KMS-11 (cell line): Measurements from ENCODE around the gene GNAI3.

Experiments
- H2AFZ ChIP-seq: fragments of 200-600 bp; sonication (generic); 2 replicates; pipeline ENCODE4 v1.6.1; 2016; ENCODE audit warnings: antibody characterized with exemption, mixed run types, low read depth
- H3K27ac ChIP-seq: fragments of 200-600 bp; sonication (generic); 2 replicates; pipeline ENCODE4 v1.6.1; 2016; ENCODE audit warnings: mild to moderate bottlenecking, mixed run types
- H3K27me3 ChIP-seq: fragments of 200-600 bp; sonication (generic); 2 replicates; pipeline ENCODE4 v1.6.1; 2017; ENCODE audit warnings: mild to moderate bottlenecking, low read depth, mixed run types, moderate library complexity; ENCODE audit not compliant: insufficient read depth
- H3K36me3 ChIP-seq: fragments of 200-600 bp; sonication (generic); 2 replicates; pipeline ENCODE4 v1.6.1; 2017; ENCODE audit warnings: mild to moderate bottlenecking, mixed run types; ENCODE audit not compliant: insufficient read depth
- H3K4me1 ChIP-seq: fragments of 200-600 bp; sonication (generic); 2 replicates; pipeline ENCODE4 v1.6.1; 2016; ENCODE audit warnings: mild to moderate bottlenecking, low read depth, mixed run types; ENCODE audit not compliant: poor library complexity, severe bottlenecking
- H3K4me2 ChIP-seq: fragments of 200-600 bp; sonication (generic); 2 replicates; pipeline ENCODE4 v1.7.0; 2016; ENCODE audit warnings: mild to moderate bottlenecking, mixed run types
- H3K4me3 ChIP-seq: fragments of 200-600 bp; sonication (generic); IDR thresholded peaks from 2 replicates; pipeline ENCODE4 v1.6.1; 2017; ENCODE audit warnings: low read depth, low read length, mixed read lengths; ENCODE audit not compliant: insufficient read depth
- H3K79me2 ChIP-seq: fragments of 200-600 bp; sonication (generic); 2 replicates; pipeline ENCODE4 v1.6.1; 2016; ENCODE audit warnings: low read depth, mixed run types; ENCODE audit not compliant: insufficient read depth
- H3K9ac ChIP-seq: fragments of 200-600 bp; sonication (generic); 2 replicates; pipeline ENCODE4 v1.6.1; 2016; ENCODE audit warnings: mild to moderate bottlenecking, mixed run types
- H4K20me1 ChIP-seq: fragments of 200-600 bp; sonication (generic); 2 replicates; pipeline ENCODE4 v1.6.1; 2016; ENCODE audit warnings: mild to moderate bottlenecking, mixed run types; ENCODE audit not compliant: insufficient read depth
- TF ChIP-seq, protein P1 (sequence below): fragments of 200-600 bp; sonication (generic); conservative IDR thresholded peaks from 2 replicates; pipeline ENCODE4 v1.6.1; 2017; ENCODE audit warnings: low read depth, mild to moderate bottlenecking, antibody characterized with exemption, low read length, moderate library complexity, mixed read lengths

Gene GNAI3

DNA sequence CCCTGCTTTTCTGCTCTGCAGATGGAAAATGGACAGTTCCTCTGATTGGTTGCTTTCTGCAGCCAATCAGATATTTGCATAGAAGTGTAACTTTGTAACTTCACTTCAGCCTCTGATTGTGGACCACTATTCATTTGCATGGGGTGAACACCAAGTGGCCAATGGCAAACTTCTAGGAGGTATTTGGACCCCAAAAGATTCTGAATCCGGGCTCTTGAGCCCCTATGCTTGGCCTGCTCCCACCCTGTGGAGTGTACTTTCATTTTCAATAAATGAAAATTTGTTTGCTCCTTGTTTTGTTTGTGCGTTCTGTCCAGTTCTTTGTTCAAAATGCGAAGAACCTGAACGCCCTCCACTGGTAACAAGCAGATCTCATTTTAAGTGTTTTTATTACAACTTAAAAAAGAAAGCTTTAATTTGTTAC, 101.1 kb downstream of the GNAI3 start:
- Histone ChIP-seq H2AFZ (no peak overlapping the region), H3K27me3 (no peaks in the 10 kb centered on the region; the same call in 1 of the 2 replicates), H3K79me2 (no peaks in the 10 kb centered on the region), H3K36me3 (no peaks in the 10 kb centered on the region), H3K9ac (no peak overlapping the region), H4K20me1 (no peaks in the 10 kb centered on the region), H3K4me2 (no peak overlapping the region), H3K27ac (no peak overlapping the region), H3K4me1 (no peaks in the 10 kb centered on the region), H3K4me3 (no peak overlapping the region)
- TF ChIP-seq, protein P1, sequence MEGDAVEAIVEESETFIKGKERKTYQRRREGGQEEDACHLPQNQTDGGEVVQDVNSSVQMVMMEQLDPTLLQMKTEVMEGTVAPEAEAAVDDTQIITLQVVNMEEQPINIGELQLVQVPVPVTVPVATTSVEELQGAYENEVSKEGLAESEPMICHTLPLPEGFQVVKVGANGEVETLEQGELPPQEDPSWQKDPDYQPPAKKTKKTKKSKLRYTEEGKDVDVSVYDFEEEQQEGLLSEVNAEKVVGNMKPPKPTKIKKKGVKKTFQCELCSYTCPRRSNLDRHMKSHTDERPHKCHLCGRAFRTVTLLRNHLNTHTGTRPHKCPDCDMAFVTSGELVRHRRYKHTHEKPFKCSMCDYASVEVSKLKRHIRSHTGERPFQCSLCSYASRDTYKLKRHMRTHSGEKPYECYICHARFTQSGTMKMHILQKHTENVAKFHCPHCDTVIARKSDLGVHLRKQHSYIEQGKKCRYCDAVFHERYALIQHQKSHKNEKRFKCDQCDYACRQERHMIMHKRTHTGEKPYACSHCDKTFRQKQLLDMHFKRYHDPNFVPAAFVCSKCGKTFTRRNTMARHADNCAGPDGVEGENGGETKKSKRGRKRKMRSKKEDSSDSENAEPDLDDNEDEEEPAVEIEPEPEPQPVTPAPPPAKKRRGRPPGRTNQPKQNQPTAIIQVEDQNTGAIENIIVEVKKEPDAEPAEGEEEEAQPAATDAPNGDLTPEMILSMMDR = no peak

DNA sequence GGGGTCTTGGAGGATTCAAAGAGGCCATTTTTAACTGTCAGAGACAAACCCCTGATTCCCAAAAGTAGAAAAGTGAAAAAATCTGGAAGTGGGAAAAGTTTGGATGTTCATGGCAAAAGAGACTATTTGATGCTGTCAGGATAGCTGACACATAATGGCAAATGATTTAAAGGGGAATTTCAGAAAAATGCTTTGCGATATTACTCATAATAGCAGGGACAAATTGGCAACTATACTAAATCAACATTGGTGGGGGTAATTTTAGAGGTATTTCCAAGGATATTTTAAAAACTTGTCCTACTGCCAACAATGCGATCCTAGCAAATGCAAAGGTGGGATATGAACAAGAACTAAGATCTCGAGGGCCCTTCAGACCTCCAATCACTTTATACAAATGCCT, 102.2 kb downstream of the GNAI3 start:
- TF ChIP-seq, protein P1 = no peak
- H4K20me1 ChIP-seq = no peaks in the 10 kb centered on the region
- H3K36me3 ChIP-seq = no peaks in the 10 kb centered on the region
- peaks cover 9% of the 10 kb centered on the region for H3K4me1 ChIP-seq
- no peaks in the 10 kb centered on the region; the same call in 1 of the 2 replicates for H3K27me3 ChIP-seq
- H3K4me2 ChIP-seq = no peak overlapping the region
- H3K9ac ChIP-seq = no peak overlapping the region
- no peaks in the 10 kb centered on the region for H3K79me2 ChIP-seq
- no peak overlapping the region for H3K4me3 ChIP-seq
- H3K27ac ChIP-seq = no peak overlapping the region
- no peak overlapping the region for H2AFZ ChIP-seq

DNA sequence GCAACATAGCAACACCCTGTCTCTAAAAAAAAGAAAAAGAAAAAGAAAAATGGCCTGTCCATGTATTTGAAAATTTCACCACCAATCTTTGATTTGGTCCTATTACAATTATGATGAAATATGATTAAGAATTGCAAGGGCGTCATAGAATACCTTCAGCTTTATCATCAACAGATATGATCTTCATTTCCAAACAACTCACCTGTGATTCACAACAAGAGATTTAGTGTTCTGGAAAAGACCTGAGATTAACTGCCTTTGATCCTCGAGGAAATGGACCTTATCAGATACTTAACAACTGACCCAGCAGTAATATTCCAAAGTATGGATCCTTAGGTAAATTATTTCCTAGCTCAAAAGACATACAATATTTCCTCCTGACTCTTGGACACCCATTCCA, 104.0 kb downstream of the GNAI3 start:
- H3K27ac ChIP-seq = no peak overlapping the region
- H3K79me2 ChIP-seq = no peaks in the 10 kb centered on the region
- H3K4me2 ChIP-seq = no peak overlapping the region
- H4K20me1 ChIP-seq = no peaks in the 10 kb centered on the region
- no peak overlapping the region for H3K9ac ChIP-seq
- H3K27me3 ChIP-seq = no peaks in the 10 kb centered on the region; the same call in 1 of the 2 replicates
- H3K36me3 ChIP-seq = no peaks in the 10 kb centered on the region
- H3K4me1 ChIP-seq = peaks cover 9% of the 10 kb centered on the region
- TF ChIP-seq, protein P1 = no peak
- no peak overlapping the region for H3K4me3 ChIP-seq
- H2AFZ ChIP-seq = no peak overlapping the region

DNA sequence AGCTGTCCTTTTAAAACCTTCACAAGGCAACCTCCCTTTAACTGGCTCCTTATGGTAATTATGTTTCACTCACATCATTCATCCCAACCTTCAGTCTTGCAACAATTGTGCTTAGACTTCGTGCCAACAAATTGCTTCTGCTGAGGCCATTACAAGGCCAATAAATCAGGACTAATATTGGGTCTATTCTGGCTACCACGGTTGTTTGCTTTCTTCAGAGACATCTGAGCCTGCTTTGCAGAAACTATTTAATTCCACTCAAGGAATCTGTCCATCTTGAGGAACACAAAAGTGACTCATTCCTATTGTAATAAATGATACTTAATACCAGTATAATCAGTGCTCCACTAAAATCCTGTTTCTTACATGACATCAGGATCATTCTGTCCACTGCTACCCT, 104.9 kb downstream of the GNAI3 start:
- Histone ChIP-seq H2AFZ (no peak overlapping the region), H4K20me1 (no peaks in the 10 kb centered on the region), H3K9ac (no peak overlapping the region), H3K4me1 (peaks cover 9% of the 10 kb centered on the region), H3K79me2 (no peaks in the 10 kb centered on the region), H3K36me3 (no peaks in the 10 kb centered on the region), H3K4me3 (no peak overlapping the region), H3K27me3 (no peaks in the 10 kb centered on the region; the same call in 1 of the 2 replicates), H3K27ac (no peak overlapping the region), H3K4me2 (no peak overlapping the region)
- TF ChIP-seq, protein P1 = no peak
